Activated naive CD8-positive, alpha-beta T cell treated with anti-CD3 and anti-CD28 coated beads, Interleukin-2, amount 10 ng/mL, durations not matched to agents 7 days and 5 days (primary cell): ENCODE measurements around the gene KCNMA1. TPM values are rescaled to one million over a fixed set of nuclear protein-coding genes. Genes with fewer than 3 reads are reported as not detected.

Source experiments
- ATAC-seq: fragments of 150-1000 bp; cut with Tn5 transposase; one replicate; pipeline ENCODE4 v1.10.0; 2021; ENCODE audit warnings: low read depth, moderate library complexity
- POLR2A ChIA-PET: fragments of 350-600 bp; sonication (Branson Sonifier 250); formaldehyde crosslinking; loops from one replicate; lab custom pipeline; 2021; ENCODE audit warnings: antibody characterized with exemption; lab: Charles Lee
- DNase-seq: peaks from one replicate; pipeline ENCODE4 v3.0.0; 2021
- H3K27ac Mint-ChIP-seq: one replicate; pipeline ENCODE4 v1.8.0; 2022; ENCODE audit warnings: mild to moderate bottlenecking, mixed read lengths
- H3K27me3 Mint-ChIP-seq: one replicate; pipeline ENCODE4 v1.8.0; 2022; ENCODE audit warnings: mild to moderate bottlenecking, moderate library complexity, mixed read lengths
- H3K36me3 Mint-ChIP-seq: one replicate; pipeline ENCODE4 v1.8.0; 2021; ENCODE audit warnings: mild to moderate bottlenecking, mixed read lengths
- H3K4me1 Mint-ChIP-seq: one replicate; pipeline ENCODE4 v1.8.0; 2021; ENCODE audit warnings: mixed read lengths
- H3K4me3 Mint-ChIP-seq: one replicate; pipeline ENCODE4 v1.8.0; 2022; ENCODE audit warnings: mild to moderate bottlenecking, moderate library complexity, mixed read lengths
- H3K9me3 Mint-ChIP-seq: one replicate; pipeline ENCODE4 v1.8.0; 2021; ENCODE audit warnings: mixed read lengths
- total RNA-seq, 2 experiments: library from RNA; stranded (reverse); gene quantifications; one replicate each; pipeline ENCODE4 v1.2.3, GENCODE V29; 2021

The KCNMA1 gene
- total RNA-seq, 2 experiments from 2014 or later: 0.39 to 0.54 TPM

GRCh38 chr10:77274046-77274795 lies 363.4 kb downstream of the KCNMA1 start:
- DNase-seq (no peak), ATAC-seq (no peak)
- no peaks in the 10 kb centered on the region for H3K36me3 Mint-ChIP-seq
- no peak overlapping the region for H3K27ac Mint-ChIP-seq
- peaks cover 7% of the 10 kb centered on the region for H3K4me1 Mint-ChIP-seq
- H3K9me3 Mint-ChIP-seq: peaks cover 2% of the 10 kb centered on the region
- no peak overlapping the region for H3K4me3 Mint-ChIP-seq
- POLR2A ChIA-PET: no interaction called here
- peaks cover 31% of the 10 kb centered on the region for H3K27me3 Mint-ChIP-seq

- POLR2A ChIA-PET: no interaction called here
- H3K9me3 Mint-ChIP-seq: no peaks in the 10 kb centered on the region
Observed at GRCh38 chr10:77269163-77269562, 368.4 kb downstream of the KCNMA1 start.

GRCh38 chr10:77268721-77269120 lies 368.9 kb downstream of the KCNMA1 start:
- H3K4me1 Mint-ChIP-seq: peaks cover 14% of the 10 kb centered on the region
- no peak overlapping the region for H3K27ac Mint-ChIP-seq
- H3K36me3 Mint-ChIP-seq: peaks cover 2% of the 10 kb centered on the region
- ATAC-seq (no peak), DNase-seq (no peak)
- H3K27me3 Mint-ChIP-seq: peaks cover 16% of the 10 kb centered on the region
- H3K9me3 Mint-ChIP-seq: no peaks in the 10 kb centered on the region
- no peak overlapping the region for H3K4me3 Mint-ChIP-seq
- POLR2A ChIA-PET: no interaction called here

More at GRCh38 chr10:77269163-77269562, 368.4 kb downstream of the KCNMA1 start:
- H3K27me3 Mint-ChIP-seq: peaks cover 20% of the 10 kb centered on the region
- peaks cover 2% of the 10 kb centered on the region for H3K36me3 Mint-ChIP-seq
- H3K27ac Mint-ChIP-seq: no peak overlapping the region
- DNase-seq: no peak
- ATAC-seq: no peak
- H3K4me3 Mint-ChIP-seq: no peak overlapping the region
- peaks cover 9% of the 10 kb centered on the region for H3K4me1 Mint-ChIP-seq

DNA sequence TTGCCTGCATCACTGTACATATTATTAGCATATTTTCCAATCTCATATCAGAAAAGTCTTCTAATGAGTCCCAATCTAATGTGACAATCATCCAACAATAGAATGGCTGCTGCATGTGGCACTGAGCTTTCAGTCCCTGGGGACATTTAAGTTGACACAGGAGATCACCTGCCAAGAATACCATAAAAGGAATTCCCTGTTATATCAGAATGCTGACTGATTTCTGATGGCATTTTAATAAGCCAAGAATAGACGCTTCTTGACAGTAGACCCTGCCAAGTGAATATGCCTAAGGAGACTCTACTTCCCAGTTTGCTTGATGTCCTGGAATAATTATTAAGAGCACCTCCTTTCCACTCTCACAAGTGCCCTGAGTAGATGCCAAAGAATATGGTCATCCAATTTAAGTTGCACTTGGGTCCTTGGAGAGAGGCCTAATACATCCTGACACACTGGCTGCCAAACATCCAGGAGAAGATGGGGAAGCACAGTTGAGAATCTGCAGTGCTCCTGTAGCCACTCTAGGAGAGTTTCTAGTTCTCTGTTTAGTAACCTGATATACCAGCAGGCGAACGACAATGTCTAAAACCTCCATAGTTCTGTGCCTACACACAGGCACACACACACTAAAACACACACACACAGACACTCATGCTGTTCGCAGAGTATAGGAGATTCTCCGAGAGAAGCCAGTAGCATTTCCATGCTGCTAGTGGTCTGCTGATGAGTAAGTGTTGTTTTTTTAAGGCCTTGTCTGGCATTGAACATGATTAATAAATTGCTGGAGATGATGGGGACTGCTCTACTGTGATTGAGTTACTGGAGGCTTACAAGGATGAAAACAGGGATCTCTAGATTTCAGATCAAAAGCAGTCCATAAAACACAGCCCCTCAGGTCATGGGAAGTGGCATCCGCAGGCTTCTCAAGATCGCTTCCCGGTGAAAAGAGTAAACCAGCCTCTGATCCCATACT lies 369.6 kb downstream of the KCNMA1 start:
- POLR2A ChIA-PET: no interaction called here

DNA sequence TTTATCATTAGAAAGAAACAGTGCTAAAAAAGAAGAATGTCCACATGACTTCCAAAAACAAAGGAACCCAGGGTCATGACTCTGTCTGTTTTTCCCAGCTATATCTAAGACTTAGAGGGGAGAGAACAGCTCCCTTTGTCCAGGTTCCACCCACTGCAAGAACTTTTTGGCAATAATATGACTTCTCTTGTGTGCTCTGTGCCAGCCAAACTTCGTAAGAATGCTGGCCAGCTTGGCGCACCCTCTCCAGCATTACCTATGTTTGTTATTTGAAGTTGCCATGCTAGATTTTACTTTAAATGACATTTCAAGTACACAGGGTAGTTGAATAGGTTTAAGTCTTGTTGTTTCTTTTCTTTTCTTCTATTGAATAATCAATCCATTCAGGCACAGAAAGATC lies 371.4 kb downstream of the KCNMA1 start:
- POLR2A ChIA-PET: no interaction called here
- Mint-ChIP-seq H3K9me3 (no peaks in the 10 kb centered on the region), H3K27me3 (peaks cover 12% of the 10 kb centered on the region), H3K36me3 (peaks cover 2% of the 10 kb centered on the region), H3K4me1 (peaks cover 22% of the 10 kb centered on the region), H3K27ac (no peak overlapping the region), H3K4me3 (no peak overlapping the region)
- no peak for DNase-seq
- no peak for ATAC-seq

More for the DNA sequence above, 369.6 kb downstream of the KCNMA1 start:
- ATAC-seq: no peak
- Mint-ChIP-seq H3K27ac (no peak overlapping the region), H3K4me3 (no peak overlapping the region), H3K36me3 (peaks cover 2% of the 10 kb centered on the region), H3K4me1 (peaks cover 20% of the 10 kb centered on the region), H3K9me3 (no peaks in the 10 kb centered on the region), H3K27me3 (peaks cover 11% of the 10 kb centered on the region)
- no peak for DNase-seq

- DNase-seq (no peak), ATAC-seq (no peak)
- POLR2A ChIA-PET: no interaction called here
Observed at GRCh38 chr10:77264527-77264926, 373.1 kb downstream of the KCNMA1 start.

DNA sequence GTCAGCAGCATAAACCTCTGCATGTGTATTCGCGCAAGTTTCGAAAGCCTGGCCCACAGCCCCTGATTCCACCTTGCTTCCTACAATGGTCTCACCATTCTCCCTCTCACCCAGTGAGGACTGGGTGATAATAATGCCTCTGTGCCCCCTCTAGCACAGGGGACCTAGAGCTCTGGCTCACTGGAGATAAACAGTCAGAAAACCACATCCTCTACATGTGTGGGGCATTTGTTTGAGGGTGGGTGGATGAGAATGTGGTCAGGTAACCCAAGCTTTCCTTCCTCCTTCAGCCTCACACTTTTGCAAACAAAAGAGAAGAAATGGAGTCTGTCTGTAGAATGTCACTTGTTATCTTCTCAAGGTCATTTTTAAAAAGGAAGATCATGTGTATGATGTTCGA lies 373.5 kb downstream of the KCNMA1 start:
- Mint-ChIP-seq H3K27me3 (peaks cover 16% of the 10 kb centered on the region), H3K36me3 (peaks cover 2% of the 10 kb centered on the region), H3K9me3 (no peaks in the 10 kb centered on the region), H3K4me3 (peak overlapping the region; percentile 73), H3K27ac (peak overlapping the region; percentile 86), H3K4me1 (peaks cover 22% of the 10 kb centered on the region)
- POLR2A ChIA-PET: no interaction called here
- ATAC-seq (peak; percentile 94), DNase-seq (peak; percentile 38)

More at GRCh38 chr10:77264527-77264926, 373.1 kb downstream of the KCNMA1 start:
- H3K9me3 Mint-ChIP-seq: no peaks in the 10 kb centered on the region
- peak overlapping the region; percentile 73 for H3K4me3 Mint-ChIP-seq
- H3K27me3 Mint-ChIP-seq: peaks cover 16% of the 10 kb centered on the region
- H3K36me3 Mint-ChIP-seq: peaks cover 2% of the 10 kb centered on the region
- peaks cover 22% of the 10 kb centered on the region for H3K4me1 Mint-ChIP-seq
- peak overlapping the region; percentile 86 for H3K27ac Mint-ChIP-seq

- peak; percentile 18 for ATAC-seq
- H3K4me3 Mint-ChIP-seq: peak overlapping the region; percentile 73
- POLR2A ChIA-PET: no interaction called here
Observed at GRCh38 chr10:77263700-77264099, 373.9 kb downstream of the KCNMA1 start.

GRCh38 chr10:77261146-77261545 lies 376.5 kb downstream of the KCNMA1 start:
- Mint-ChIP-seq H3K9me3 (peaks cover 6% of the 10 kb centered on the region), H3K27me3 (peaks cover 6% of the 10 kb centered on the region), H3K36me3 (no peaks in the 10 kb centered on the region), H3K4me1 (peaks cover 22% of the 10 kb centered on the region), H3K27ac (no peak overlapping the region), H3K4me3 (no peak overlapping the region)
- ATAC-seq (no peak), DNase-seq (no peak)
- POLR2A ChIA-PET: no interaction called here

More at GRCh38 chr10:77263700-77264099, 373.9 kb downstream of the KCNMA1 start:
- H3K36me3 Mint-ChIP-seq: peaks cover 2% of the 10 kb centered on the region
- H3K4me1 Mint-ChIP-seq: peaks cover 22% of the 10 kb centered on the region
- no peak for DNase-seq
- H3K27ac Mint-ChIP-seq: peak overlapping the region; percentile 86
- peaks cover 2% of the 10 kb centered on the region for H3K9me3 Mint-ChIP-seq
- peaks cover 16% of the 10 kb centered on the region for H3K27me3 Mint-ChIP-seq

GRCh38 chr10:77259171-77259874 lies 378.3 kb downstream of the KCNMA1 start:
- Mint-ChIP-seq H3K27me3 (peaks cover 8% of the 10 kb centered on the region), H3K9me3 (peaks cover 7% of the 10 kb centered on the region), H3K36me3 (no peaks in the 10 kb centered on the region), H3K4me1 (peaks cover 16% of the 10 kb centered on the region), H3K27ac (no peak overlapping the region), H3K4me3 (no peak overlapping the region)
- POLR2A ChIA-PET: no interaction called here
- ATAC-seq (no peak), DNase-seq (no peak)

DNA sequence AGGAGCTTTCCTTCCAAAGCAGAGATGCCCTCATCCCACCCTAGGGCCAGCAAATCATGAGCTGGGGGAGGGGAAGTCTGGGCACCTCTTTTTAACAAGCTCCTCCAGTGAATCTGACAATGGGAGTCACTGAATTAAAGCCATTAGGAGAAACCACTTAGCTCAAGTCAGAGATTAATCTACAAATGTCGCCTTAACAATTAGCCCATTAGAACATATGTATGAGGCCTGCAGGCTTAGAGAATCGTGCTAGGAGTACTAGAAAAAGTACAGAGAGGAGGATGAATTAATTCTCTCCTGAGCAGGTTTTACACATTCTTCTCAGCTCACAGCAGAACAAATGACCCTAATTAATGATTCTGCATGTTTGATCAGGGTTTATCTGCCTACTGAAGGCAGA lies 381.3 kb downstream of the KCNMA1 start:
- no peak for DNase-seq
- Mint-ChIP-seq H3K36me3 (no peaks in the 10 kb centered on the region), H3K27me3 (peaks cover 6% of the 10 kb centered on the region), H3K27ac (no peak overlapping the region), H3K4me1 (peaks cover 2% of the 10 kb centered on the region), H3K9me3 (peaks cover 7% of the 10 kb centered on the region), H3K4me3 (no peak overlapping the region)
- ATAC-seq: no peak
- POLR2A ChIA-PET: no interaction called here

- ATAC-seq (no peak), DNase-seq (no peak)
- Mint-ChIP-seq H3K27me3 (peaks cover 2% of the 10 kb centered on the region), H3K27ac (no peak overlapping the region), H3K4me3 (no peak overlapping the region), H3K4me1 (peaks cover 2% of the 10 kb centered on the region), H3K9me3 (peaks cover 5% of the 10 kb centered on the region), H3K36me3 (no peaks in the 10 kb centered on the region)
- POLR2A ChIA-PET: no interaction called here
Observed at GRCh38 chr10:77253556-77254064, 384.0 kb downstream of the KCNMA1 start.

- H3K9me3 Mint-ChIP-seq: peaks cover 5% of the 10 kb centered on the region
- POLR2A ChIA-PET: no interaction called here
- H3K4me3 Mint-ChIP-seq: no peak overlapping the region
Observed at GRCh38 chr10:77253147-77253545, 384.5 kb downstream of the KCNMA1 start.

More at GRCh38 chr10:77253147-77253545, 384.5 kb downstream of the KCNMA1 start:
- ATAC-seq: no peak
- Mint-ChIP-seq H3K4me1 (peaks cover 2% of the 10 kb centered on the region), H3K27ac (no peak overlapping the region), H3K27me3 (peaks cover 2% of the 10 kb centered on the region), H3K36me3 (no peaks in the 10 kb centered on the region)
- DNase-seq: no peak
